HepG2 (cell line): ENCODE data around the gene RPS2. TPM values are rescaled to one million over a fixed set of nuclear protein-coding genes. Genes with fewer than 3 reads are reported as not detected.

Source experiments
- ATRX ChIP-seq: sonication (generic); formaldehyde crosslinking; IDR thresholded peaks from 2 replicates; pipeline ENCODE4 v1.4.0; 2020; ENCODE audit warnings: missing genetic modification reagents, borderline replicate concordance
- GRHL1 ChIP-seq: sonication (generic); formaldehyde crosslinking; conservative IDR thresholded peaks from 2 replicates; pipeline ENCODE4 v1.8.0; 2022; ENCODE audit warnings: missing genetic modification reagents
- HOXA5 ChIP-seq: sonication (generic); formaldehyde crosslinking; IDR thresholded peaks from 2 replicates; pipeline ENCODE4 v1.4.0; 2020; ENCODE audit warnings: missing genetic modification reagents
- IRF2 ChIP-seq: IDR thresholded peaks from 2 replicates; pipeline ENCODE4 v1.6.1; 2018; ENCODE audit warnings: missing genetic modification reagents, missing compliant biosample characterization
- KAT8 ChIP-seq: IDR thresholded peaks from 2 replicates; pipeline ENCODE4 v1.6.1; 2016; ENCODE audit warnings: missing genetic modification reagents, missing compliant biosample characterization
- KDM3A ChIP-seq: IDR thresholded peaks from 2 replicates; pipeline ENCODE4 v1.6.1; 2018; ENCODE audit warnings: low read depth, missing compliant biosample characterization
- KLF12 ChIP-seq: sonication (generic); formaldehyde crosslinking; IDR thresholded peaks from 2 replicates; pipeline ENCODE4 v1.4.0; 2020; ENCODE audit warnings: missing genetic modification reagents, borderline replicate concordance
- LCORL ChIP-seq, 2 experiments: fragments of 450-650 bp in 1 of 2; sonication (generic) in 1 of 2; formaldehyde crosslinking in 1 of 2; IDR thresholded peaks; 2 replicates each; pipeline versions ENCODE4 v1.5.0 to v1.6.1; 2017 to 2020; ENCODE audit warnings: antibody characterized with exemption in 1 of 2, missing genetic modification reagents in 1 of 2
- MEF2D ChIP-seq: sonication (generic); formaldehyde crosslinking; IDR thresholded peaks from 2 replicates; pipeline ENCODE4 v1.5.1; 2020; ENCODE audit warnings: mild to moderate bottlenecking, missing genetic modification reagents
- MXI1 ChIP-seq: IDR thresholded peaks from 3 replicates; pipeline ENCODE4 v1.6.1; 2012; ENCODE audit warnings: low read depth, low read length, inconsistent platforms, borderline replicate concordance
- SAP130 ChIP-seq: IDR thresholded peaks from 2 replicates; pipeline ENCODE4 v1.6.1; 2016; ENCODE audit warnings: low read depth
- SP5 ChIP-seq: IDR thresholded peaks from 2 replicates; pipeline ENCODE4 v1.6.1; 2016; ENCODE audit warnings: low read depth, borderline replicate concordance
- THRA ChIP-seq: sonication (generic); formaldehyde crosslinking; IDR thresholded peaks from 2 replicates; pipeline ENCODE4 v1.4.0; 2020; ENCODE audit warnings: missing genetic modification reagents, borderline replicate concordance
- ZNF205 ChIP-seq: IDR thresholded peaks from 2 replicates; pipeline ENCODE4 v1.6.1; 2018; ENCODE audit warnings: missing biosample characterization, missing genetic modification reagents
- ZNF792 ChIP-seq: IDR thresholded peaks from 2 replicates; pipeline ENCODE4 v1.6.1; 2016
- polyA plus RNA-seq, 8 experiments: library from polyadenylated mRNA; depleted of rRNA in 3 of 8; stranded (reverse) in 7 of 8; unstranded in 1 of 8; fragments of >200 nt; fragmentation: Illumina TruSeq in 4 of 8; extraction: Trizol in 4 of 8; gene quantifications; 2 replicates each; pipeline versions ENCODE4 v1.2.1 to v1.2.3, GENCODE V29; 2011 to 2016; ENCODE audit warnings: low read depth in 4 of 8, missing spikeins in 1 of 8, mixed read lengths in 1 of 8; ENCODE audit not compliant: insufficient read depth in 1 of 8
- total RNA-seq, 5 experiments: library from RNA; depleted of rRNA; stranded (reverse); fragments of >200 nt; fragmentation: Illumina TruSeq; extraction: Trizol; gene quantifications; 2 replicates each; pipeline ENCODE4 v1.2.3, GENCODE V29; 2016; ENCODE audit warnings: low read depth in 1 of 5
- TF ChIP-seq, protein P1 (sequence below): sonication (generic); formaldehyde crosslinking; IDR thresholded peaks from 2 replicates; pipeline ENCODE4 v1.4.0; 2020; ENCODE audit warnings: missing genetic modification reagents
- TF ChIP-seq, protein P2 (sequence below): sonication (generic); formaldehyde crosslinking; IDR thresholded peaks from 2 replicates; pipeline ENCODE4 v1.4.0; 2020; ENCODE audit warnings: missing genetic modification reagents
- TF ChIP-seq, protein P3 (sequence below): sonication (generic); formaldehyde crosslinking; IDR thresholded peaks from 2 replicates; pipeline ENCODE4 v1.4.0; 2020; ENCODE audit warnings: mild to moderate bottlenecking, missing genetic modification reagents

RPS2 gene
- total and polyA plus RNA-seq, 2 of the 13 experiments (the other 11 are each of a cell fraction or from before 2014, with no cell fraction given) = 1,908 to 4,514 TPM

DNA sequence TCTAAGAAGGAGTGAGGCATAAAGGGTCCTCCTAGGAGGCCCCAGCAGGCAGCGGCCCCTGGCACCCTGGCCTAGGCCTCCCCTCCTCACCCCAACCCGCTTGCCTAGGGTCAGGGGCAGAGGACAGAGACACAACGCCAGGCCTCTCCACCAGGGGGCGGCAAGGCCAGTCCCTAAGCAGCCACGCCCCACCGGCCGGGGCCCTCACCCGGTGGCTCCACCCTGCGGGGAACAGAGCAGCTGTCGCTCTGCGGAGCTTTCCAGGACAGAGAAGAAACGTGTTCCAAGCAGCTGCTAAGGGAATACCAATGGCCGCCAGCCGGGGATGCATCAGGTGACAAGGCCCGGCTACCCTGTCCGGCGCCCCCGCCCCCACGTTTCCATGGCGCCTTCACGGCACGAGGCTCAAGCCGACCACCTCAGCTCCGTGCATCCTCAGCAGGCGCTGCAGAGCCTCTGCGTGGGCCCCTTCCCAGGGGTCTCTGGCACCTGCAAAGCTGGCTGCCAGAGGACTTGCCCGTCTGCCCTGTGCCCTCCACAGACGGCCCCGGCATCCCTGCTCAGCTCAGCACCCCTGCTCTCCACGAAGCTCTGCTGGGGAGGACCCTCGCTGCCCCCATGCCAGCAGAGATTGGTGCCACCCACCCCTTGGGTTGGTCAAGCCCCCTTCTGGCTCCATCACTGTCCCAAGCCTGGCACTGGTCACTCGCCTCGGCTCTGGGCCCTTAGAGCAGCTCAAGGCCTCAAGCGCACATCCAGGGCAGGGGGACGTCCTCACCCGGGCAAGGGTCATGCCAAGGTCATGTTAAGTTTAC is 39.4 kb upstream of the RPS2 start (continued):
- TF ChIP-seq THRA (CRISPR knock-in tag) (peak; percentile 67; the same call in 1 of the 2 replicates), KLF12 (peak; percentile 99), KAT8 (CRISPR knock-in tag) (peak; percentile 71), MXI1 (peak; percentile 94; the same call in 1 of the 3 replicates), GRHL1 (CRISPR knock-in tag) (no peak), ZNF792 (no peak), ATRX (CRISPR knock-in tag) (no peak), ZNF205 (CRISPR knock-in tag) (0 out of 2 replicates have a peak, but pooled peaks have one; percentile 51), MEF2D (CRISPR knock-in tag) (0 out of 2 replicates have a peak, but pooled peaks have one; percentile 35), HOXA5 (CRISPR knock-in tag) (0 out of 2 replicates have a peak, but pooled peaks have one; percentile 28), LCORL (IDR thresholded peaks at IDR 0.05) (no peak), LCORL (CRISPR knock-in tag; IDR thresholded peaks at IDR 0.05) (peak; percentile 78), IRF2 (CRISPR knock-in tag) (peak; percentile 82), SAP130 (CRISPR knock-in tag) (peak; percentile 92), KDM3A (peak; percentile 75), SP5 (CRISPR knock-in tag) (peak; percentile 91)
- TF ChIP-seq, protein P1, sequence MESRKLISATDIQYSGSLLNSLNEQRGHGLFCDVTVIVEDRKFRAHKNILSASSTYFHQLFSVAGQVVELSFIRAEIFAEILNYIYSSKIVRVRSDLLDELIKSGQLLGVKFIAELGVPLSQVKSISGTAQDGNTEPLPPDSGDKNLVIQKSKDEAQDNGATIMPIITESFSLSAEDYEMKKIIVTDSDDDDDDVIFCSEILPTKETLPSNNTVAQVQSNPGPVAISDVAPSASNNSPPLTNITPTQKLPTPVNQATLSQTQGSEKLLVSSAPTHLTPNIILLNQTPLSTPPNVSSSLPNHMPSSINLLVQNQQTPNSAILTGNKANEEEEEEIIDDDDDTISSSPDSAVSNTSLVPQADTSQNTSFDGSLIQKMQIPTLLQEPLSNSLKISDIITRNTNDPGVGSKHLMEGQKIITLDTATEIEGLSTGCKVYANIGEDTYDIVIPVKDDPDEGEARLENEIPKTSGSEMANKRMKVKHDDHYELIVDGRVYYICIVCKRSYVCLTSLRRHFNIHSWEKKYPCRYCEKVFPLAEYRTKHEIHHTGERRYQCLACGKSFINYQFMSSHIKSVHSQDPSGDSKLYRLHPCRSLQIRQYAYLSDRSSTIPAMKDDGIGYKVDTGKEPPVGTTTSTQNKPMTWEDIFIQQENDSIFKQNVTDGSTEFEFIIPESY (CRISPR knock-in tag) = peak; percentile 86
- TF ChIP-seq, protein P2, sequence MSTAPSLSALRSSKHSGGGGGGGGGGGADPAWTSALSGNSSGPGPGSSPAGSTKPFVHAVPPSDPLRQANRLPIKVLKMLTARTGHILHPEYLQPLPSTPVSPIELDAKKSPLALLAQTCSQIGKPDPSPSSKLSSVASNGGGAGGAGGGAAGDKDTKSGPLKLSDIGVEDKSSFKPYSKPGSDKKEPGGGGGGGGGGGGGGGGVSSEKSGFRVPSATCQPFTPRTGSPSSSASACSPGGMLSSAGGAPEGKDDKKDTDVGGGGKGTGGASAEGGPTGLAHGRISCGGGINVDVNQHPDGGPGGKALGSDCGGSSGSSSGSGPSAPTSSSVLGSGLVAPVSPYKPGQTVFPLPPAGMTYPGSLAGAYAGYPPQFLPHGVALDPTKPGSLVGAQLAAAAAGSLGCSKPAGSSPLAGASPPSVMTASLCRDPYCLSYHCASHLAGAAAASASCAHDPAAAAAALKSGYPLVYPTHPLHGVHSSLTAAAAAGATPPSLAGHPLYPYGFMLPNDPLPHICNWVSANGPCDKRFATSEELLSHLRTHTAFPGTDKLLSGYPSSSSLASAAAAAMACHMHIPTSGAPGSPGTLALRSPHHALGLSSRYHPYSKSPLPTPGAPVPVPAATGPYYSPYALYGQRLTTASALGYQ (CRISPR knock-in tag) = no peak
- TF ChIP-seq, protein P3, sequence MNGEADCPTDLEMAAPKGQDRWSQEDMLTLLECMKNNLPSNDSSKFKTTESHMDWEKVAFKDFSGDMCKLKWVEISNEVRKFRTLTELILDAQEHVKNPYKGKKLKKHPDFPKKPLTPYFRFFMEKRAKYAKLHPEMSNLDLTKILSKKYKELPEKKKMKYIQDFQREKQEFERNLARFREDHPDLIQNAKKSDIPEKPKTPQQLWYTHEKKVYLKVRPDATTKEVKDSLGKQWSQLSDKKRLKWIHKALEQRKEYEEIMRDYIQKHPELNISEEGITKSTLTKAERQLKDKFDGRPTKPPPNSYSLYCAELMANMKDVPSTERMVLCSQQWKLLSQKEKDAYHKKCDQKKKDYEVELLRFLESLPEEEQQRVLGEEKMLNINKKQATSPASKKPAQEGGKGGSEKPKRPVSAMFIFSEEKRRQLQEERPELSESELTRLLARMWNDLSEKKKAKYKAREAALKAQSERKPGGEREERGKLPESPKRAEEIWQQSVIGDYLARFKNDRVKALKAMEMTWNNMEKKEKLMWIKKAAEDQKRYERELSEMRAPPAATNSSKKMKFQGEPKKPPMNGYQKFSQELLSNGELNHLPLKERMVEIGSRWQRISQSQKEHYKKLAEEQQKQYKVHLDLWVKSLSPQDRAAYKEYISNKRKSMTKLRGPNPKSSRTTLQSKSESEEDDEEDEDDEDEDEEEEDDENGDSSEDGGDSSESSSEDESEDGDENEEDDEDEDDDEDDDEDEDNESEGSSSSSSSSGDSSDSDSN (CRISPR knock-in tag) = peak; percentile 68
